Kidney epithelial cell (primary cell): ENCODE data around the gene DLG2. TPM values are rescaled to one million over a fixed set of nuclear protein-coding genes. Genes with fewer than 3 reads are reported as not detected.

Experiments used
- DNase-seq: peaks from one replicate; pipeline ENCODE4 v3.0.0-alpha.2; 2010; ENCODE audit warnings: low read depth
- H3K27me3 ChIP-seq: 2 replicates; pipeline ENCODE4 v1.6.0; 2011; ENCODE audit warnings: low read length; ENCODE audit not compliant: control insufficient read depth, insufficient read depth
- H3K36me3 ChIP-seq: 2 replicates; pipeline ENCODE4 v1.5.1; 2011; ENCODE audit warnings: low read length; ENCODE audit not compliant: control insufficient read depth, insufficient read depth
- H3K4me3 ChIP-seq: 2 replicates; pipeline ENCODE4 v1.5.1; 2011; ENCODE audit warnings: low read depth, mild to moderate bottlenecking, control low read depth, low read length
- total RNA-seq: library from RNA; depleted of rRNA; stranded (reverse); fragments of >200 nt; gene quantifications from 2 replicates; pipeline ENCODE4 v1.2.3, GENCODE V29; 2015
- TF ChIP-seq, protein P1 (sequence below): IDR thresholded peaks from 2 replicates; pipeline ENCODE4 v1.5.1; 2011; ENCODE audit warnings: mild to moderate bottlenecking, moderate library complexity, low read length, control low read depth, inconsistent platforms; ENCODE audit not compliant: insufficient read depth, poor library complexity, severe bottlenecking

The DLG2 gene
- total RNA-seq, 1 donor from 2014 or later: 0.75 TPM

- TF ChIP-seq, protein P1, sequence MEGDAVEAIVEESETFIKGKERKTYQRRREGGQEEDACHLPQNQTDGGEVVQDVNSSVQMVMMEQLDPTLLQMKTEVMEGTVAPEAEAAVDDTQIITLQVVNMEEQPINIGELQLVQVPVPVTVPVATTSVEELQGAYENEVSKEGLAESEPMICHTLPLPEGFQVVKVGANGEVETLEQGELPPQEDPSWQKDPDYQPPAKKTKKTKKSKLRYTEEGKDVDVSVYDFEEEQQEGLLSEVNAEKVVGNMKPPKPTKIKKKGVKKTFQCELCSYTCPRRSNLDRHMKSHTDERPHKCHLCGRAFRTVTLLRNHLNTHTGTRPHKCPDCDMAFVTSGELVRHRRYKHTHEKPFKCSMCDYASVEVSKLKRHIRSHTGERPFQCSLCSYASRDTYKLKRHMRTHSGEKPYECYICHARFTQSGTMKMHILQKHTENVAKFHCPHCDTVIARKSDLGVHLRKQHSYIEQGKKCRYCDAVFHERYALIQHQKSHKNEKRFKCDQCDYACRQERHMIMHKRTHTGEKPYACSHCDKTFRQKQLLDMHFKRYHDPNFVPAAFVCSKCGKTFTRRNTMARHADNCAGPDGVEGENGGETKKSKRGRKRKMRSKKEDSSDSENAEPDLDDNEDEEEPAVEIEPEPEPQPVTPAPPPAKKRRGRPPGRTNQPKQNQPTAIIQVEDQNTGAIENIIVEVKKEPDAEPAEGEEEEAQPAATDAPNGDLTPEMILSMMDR: no peak
- H3K27me3 ChIP-seq: no peaks in the 10 kb centered on the region
- no peak overlapping the region for H3K4me3 ChIP-seq
- no peak for DNase-seq
- no peaks in the 10 kb centered on the region for H3K36me3 ChIP-seq
Observed at GRCh38 chr11:84045146-84045545, 1582.0 kb downstream of the DLG2 start.

GRCh38 chr11:84044706-84045105, 1582.4 kb downstream of the DLG2 start:
- H3K36me3 ChIP-seq: no peaks in the 10 kb centered on the region
- TF ChIP-seq, protein P1: no peak
- H3K4me3 ChIP-seq: no peak overlapping the region
- no peaks in the 10 kb centered on the region for H3K27me3 ChIP-seq
- no peak for DNase-seq

- Histone ChIP-seq H3K27me3 (no peaks in the 10 kb centered on the region), H3K4me3 (no peak overlapping the region), H3K36me3 (no peaks in the 10 kb centered on the region)
- DNase-seq: no peak
- TF ChIP-seq, protein P1: no peak
Observed at GRCh38 chr11:84036664-84037194, 1590.4 kb downstream of the DLG2 start.

GRCh38 chr11:84035645-84036044, 1591.5 kb downstream of the DLG2 start:
- Histone ChIP-seq H3K27me3 (no peaks in the 10 kb centered on the region), H3K4me3 (no peak overlapping the region), H3K36me3 (no peaks in the 10 kb centered on the region)
- TF ChIP-seq, protein P1: no peak
- no peak for DNase-seq

DNA sequence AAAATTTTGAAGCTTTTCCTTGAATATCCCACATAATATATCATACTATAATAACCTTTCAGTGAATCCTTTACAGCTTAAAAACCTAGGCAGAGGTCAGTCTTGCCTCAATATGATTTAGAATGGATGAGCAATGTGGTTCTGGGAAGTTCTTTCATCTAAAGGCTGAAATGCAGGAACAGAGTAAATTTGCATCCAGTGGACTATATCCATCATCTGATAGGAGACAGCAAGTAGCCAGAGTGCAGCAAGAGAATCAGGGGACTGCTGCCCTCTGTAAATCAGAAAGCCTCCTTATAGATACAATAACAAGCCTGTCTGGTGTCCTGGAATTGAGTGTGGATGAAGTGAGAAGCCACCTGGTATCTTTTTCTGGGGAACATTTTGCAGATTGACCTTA, 1592.7 kb downstream of the DLG2 start:
- no peaks in the 10 kb centered on the region for H3K27me3 ChIP-seq
- no peak overlapping the region for H3K4me3 ChIP-seq
- no peak for DNase-seq
- no peaks in the 10 kb centered on the region for H3K36me3 ChIP-seq
- TF ChIP-seq, protein P1: no peak

GRCh38 chr11:84024266-84024665, 1602.9 kb downstream of the DLG2 start:
- H3K27me3 ChIP-seq: no peaks in the 10 kb centered on the region
- H3K36me3 ChIP-seq: no peaks in the 10 kb centered on the region
- TF ChIP-seq, protein P1: no peak
- H3K4me3 ChIP-seq: no peak overlapping the region
- no peak for DNase-seq
